Breast epithelium (tissue), 4 donors: ENCODE data around the gene C4orf50. TPM values are rescaled to one million over a fixed set of nuclear protein-coding genes. Genes with fewer than 3 reads are reported as not detected.

Experiments used
- DNase-seq, 2 donors: peaks; one replicate each; pipeline ENCODE4 v3.0.0-alpha.2; 2019; ENCODE audit warnings: low spot score in 2 of 2
- H3K27ac ChIP-seq, 2 donors: fragments of 200-600 bp; sonication (generic) in 1 of 2; one replicate each; pipeline ENCODE4 v1.5.1; 2016 to 2019; ENCODE audit warnings: mild to moderate bottlenecking in 1 of 2
- H3K27me3 ChIP-seq, 2 donors: fragments of 200-600 bp; sonication (generic) in 1 of 2; one replicate each; pipeline versions ENCODE4 v1.5.1 to v1.6.0; 2017 to 2019; ENCODE audit warnings: control low read depth in 1 of 2, mild to moderate bottlenecking in 1 of 2
- H3K36me3 ChIP-seq: fragments of 200-600 bp; one replicate; pipeline ENCODE4 v1.5.1; 2019
- H3K4me1 ChIP-seq, 2 donors: fragments of 200-600 bp; sonication (generic); one replicate each; pipeline ENCODE4 v1.5.1; 2016 to 2019; ENCODE audit warnings: control low read depth in 1 of 2
- H3K4me3 ChIP-seq, 3 donors: fragments of 200-600 bp; sonication (generic); 1 replicate in 2 of 3; 2 replicates in 1 of 3; pipeline ENCODE4 v1.5.1; 2016 to 2019; ENCODE audit warnings: mild to moderate bottlenecking in 3 of 3, moderate library complexity in 2 of 3
- H3K9me3 ChIP-seq, 2 donors: fragments of 200-600 bp; sonication (generic) in 1 of 2; one replicate each; pipeline ENCODE4 v1.5.1; 2016 to 2019; ENCODE audit warnings: control low read depth in 1 of 2
- POLR2A ChIP-seq: fragments of 450-650 bp; IDR thresholded peaks from one replicate; pipeline ENCODE4 v1.6.1; 2016; ENCODE audit warnings: antibody characterized with exemption, mild to moderate bottlenecking, moderate library complexity
- POLR2AphosphoS5 ChIP-seq, 3 donors: sonication (generic); formaldehyde crosslinking; IDR thresholded peaks; one replicate each; pipeline ENCODE4 v1.6.1; 2017; ENCODE audit warnings: antibody characterized with exemption in 3 of 3
- intact Hi-C: fragments of 100-400 bp; cut with DNase I; formaldehyde crosslinking; loops from one replicate; pipeline ENCODE4 v1.15.1; 2023; ENCODE audit warnings: low total_unique reads
- total RNA-seq, 3 donors: library from RNA; depleted of rRNA; stranded (reverse); fragments of >200 nt; gene quantifications; one replicate each; pipeline ENCODE4 v1.1.0, GENCODE V29; 2016
- TF ChIP-seq, protein P1 (sequence below), 3 donors: fragments of 450-650 bp; IDR thresholded peaks; one replicate each; pipeline ENCODE4 v1.5.1; 2016 to 2017; ENCODE audit warnings: antibody characterized with exemption in 3 of 3, mild to moderate bottlenecking in 3 of 3, moderate library complexity in 3 of 3

The C4orf50 gene
- total RNA-seq, 3 donors from 2014 or later = under 0.01 TPM; not detected in 1

GRCh38 chr4:6049278-6049677 is 31.0 kb upstream of the C4orf50 start:
- Histone ChIP-seq H3K4me1 (no peaks in the 10 kb centered on the region), H3K9me3 (no peaks in the 10 kb centered on the region), H3K36me3 (no peaks in the 10 kb centered on the region), H3K27me3 (peaks cover 0 to 38% of the 10 kb centered on the region in 2 donors), H3K4me3 (no peak overlapping the region), H3K27ac (no peak overlapping the region)
- intact Hi-C loops = loop anchor here (5.0 kb wide), 1 partner anchor 1832 kb away; no protein-coding TSS in a partner anchor
- TF ChIP-seq POLR2A (no peak), POLR2AphosphoS5 (IDR thresholded peaks at IDR 0.05) (no peak)
- TF ChIP-seq, protein P1, sequence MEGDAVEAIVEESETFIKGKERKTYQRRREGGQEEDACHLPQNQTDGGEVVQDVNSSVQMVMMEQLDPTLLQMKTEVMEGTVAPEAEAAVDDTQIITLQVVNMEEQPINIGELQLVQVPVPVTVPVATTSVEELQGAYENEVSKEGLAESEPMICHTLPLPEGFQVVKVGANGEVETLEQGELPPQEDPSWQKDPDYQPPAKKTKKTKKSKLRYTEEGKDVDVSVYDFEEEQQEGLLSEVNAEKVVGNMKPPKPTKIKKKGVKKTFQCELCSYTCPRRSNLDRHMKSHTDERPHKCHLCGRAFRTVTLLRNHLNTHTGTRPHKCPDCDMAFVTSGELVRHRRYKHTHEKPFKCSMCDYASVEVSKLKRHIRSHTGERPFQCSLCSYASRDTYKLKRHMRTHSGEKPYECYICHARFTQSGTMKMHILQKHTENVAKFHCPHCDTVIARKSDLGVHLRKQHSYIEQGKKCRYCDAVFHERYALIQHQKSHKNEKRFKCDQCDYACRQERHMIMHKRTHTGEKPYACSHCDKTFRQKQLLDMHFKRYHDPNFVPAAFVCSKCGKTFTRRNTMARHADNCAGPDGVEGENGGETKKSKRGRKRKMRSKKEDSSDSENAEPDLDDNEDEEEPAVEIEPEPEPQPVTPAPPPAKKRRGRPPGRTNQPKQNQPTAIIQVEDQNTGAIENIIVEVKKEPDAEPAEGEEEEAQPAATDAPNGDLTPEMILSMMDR (IDR thresholded peaks at IDR 0.05) = no peak
- DNase-seq = no peak

- Histone ChIP-seq H3K36me3 (no peaks in the 10 kb centered on the region), H3K27me3 (peaks cover 0 to 45% of the 10 kb centered on the region in 2 donors), H3K27ac (no peak overlapping the region), H3K9me3 (no peaks in the 10 kb centered on the region), H3K4me3 (no peak overlapping the region), H3K4me1 (no peaks in the 10 kb centered on the region)
- intact Hi-C loops = loop anchor here (5.0 kb wide), 1 partner anchor 1831 kb away; no protein-coding TSS in a partner anchor
- TF ChIP-seq POLR2AphosphoS5 (IDR thresholded peaks at IDR 0.05) (no peak), POLR2A (no peak)
- TF ChIP-seq, protein P1 (IDR thresholded peaks at IDR 0.05) = no peak
- DNase-seq = no peak
These were observed 30.3 kb upstream of the C4orf50 start for GRCh38 chr4:6048537-6048936.

DNA sequence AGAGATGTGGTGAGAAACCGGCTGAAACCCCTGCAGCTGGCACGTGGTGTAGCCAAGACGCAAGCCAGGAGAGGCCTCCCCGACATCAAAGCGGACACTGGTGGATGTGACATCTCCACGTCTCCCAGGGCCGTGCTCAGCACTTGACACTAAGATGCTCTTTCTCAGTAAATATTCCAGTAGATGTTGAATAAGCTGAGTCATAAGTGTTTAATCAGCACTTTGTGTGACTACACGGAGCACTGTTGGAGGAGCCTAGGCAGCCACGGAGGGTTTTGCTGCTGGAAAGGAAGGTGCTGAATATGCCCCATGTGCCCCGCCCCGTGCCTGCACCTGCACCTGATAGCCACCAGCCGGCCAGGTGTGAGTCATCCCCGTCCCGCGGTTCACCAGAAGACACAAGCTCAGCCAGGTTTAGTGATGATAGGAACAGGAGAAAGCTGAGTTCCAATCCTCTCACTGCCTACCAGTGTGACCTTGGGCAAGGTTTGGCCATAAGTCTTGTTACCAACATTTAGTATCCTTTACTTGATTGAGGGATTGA is 29.0 kb upstream of the C4orf50 start:
- DNase-seq = no peak
- no peaks in the 10 kb centered on the region for H3K4me1 ChIP-seq
- no peaks in the 10 kb centered on the region for H3K36me3 ChIP-seq
- H3K4me3 ChIP-seq = no peak overlapping the region
- H3K27ac ChIP-seq = no peak overlapping the region
- peaks cover 0 to 59% of the 10 kb centered on the region in 2 donors for H3K27me3 ChIP-seq
- TF ChIP-seq POLR2AphosphoS5 (IDR thresholded peaks at IDR 0.05) = no peak
- TF ChIP-seq, protein P1 (IDR thresholded peaks at IDR 0.05) = no peak
- no peak for TF ChIP-seq POLR2A
- no peaks in the 10 kb centered on the region for H3K9me3 ChIP-seq
- intact Hi-C loops = loop anchor here (5.0 kb wide), 1 partner anchor 1830 kb away; no protein-coding TSS in a partner anchor

DNA sequence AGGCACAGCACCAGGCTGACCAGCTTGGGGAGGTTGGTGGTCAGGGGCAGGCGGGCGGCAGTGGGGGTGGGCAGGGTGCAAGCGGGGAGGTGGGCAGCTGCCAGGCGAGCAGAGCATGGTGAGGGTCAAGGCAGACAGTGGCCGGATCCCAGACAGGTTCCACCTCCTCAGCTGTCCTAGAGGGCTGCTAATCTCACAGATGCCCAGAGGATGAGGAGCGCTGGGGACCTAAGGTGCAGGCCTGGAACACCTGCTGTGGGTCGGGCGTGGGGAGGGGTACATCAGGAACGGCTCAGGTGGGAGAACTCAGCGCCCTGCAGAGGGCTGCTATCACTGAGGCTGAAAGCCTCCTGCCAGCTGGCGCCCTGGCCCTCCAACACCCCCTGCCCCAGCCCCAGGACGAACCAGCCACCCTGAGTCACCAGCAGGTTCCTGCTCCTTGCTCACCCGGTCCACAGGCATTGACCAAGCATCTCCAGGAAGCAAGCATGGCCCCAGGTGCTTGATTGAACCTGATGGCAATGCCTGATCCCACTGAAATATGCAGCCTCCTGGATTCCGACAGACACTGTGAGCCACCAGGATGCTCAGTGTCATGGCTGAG is 28.4 kb upstream of the C4orf50 start:
- Histone ChIP-seq H3K27ac (no peak overlapping the region), H3K4me1 (no peaks in the 10 kb centered on the region), H3K36me3 (no peaks in the 10 kb centered on the region), H3K27me3 (peaks cover 0 to 59% of the 10 kb centered on the region in 2 donors), H3K4me3 (no peak overlapping the region), H3K9me3 (no peaks in the 10 kb centered on the region)
- no peak for TF ChIP-seq POLR2AphosphoS5 (IDR thresholded peaks at IDR 0.05)
- TF ChIP-seq, protein P1 (IDR thresholded peaks at IDR 0.05) = no peak
- no peak for TF ChIP-seq POLR2A
- intact Hi-C loops = loop anchor here (5.0 kb wide), 1 partner anchor 1829 kb away; no protein-coding TSS in a partner anchor
- DNase-seq = no peak

- no peaks in the 10 kb centered on the region for H3K9me3 ChIP-seq
- TF ChIP-seq POLR2AphosphoS5 (IDR thresholded peaks at IDR 0.05) = no peak
- TF ChIP-seq POLR2A = no peak
- TF ChIP-seq, protein P1 (IDR thresholded peaks at IDR 0.05) = no peak
- H3K4me1 ChIP-seq = no peaks in the 10 kb centered on the region
- no peaks in the 10 kb centered on the region for H3K36me3 ChIP-seq
- intact Hi-C loops = loop anchor here (5.0 kb wide), 1 partner anchor 1828 kb away; no protein-coding TSS in a partner anchor
- H3K4me3 ChIP-seq = no peak overlapping the region
- H3K27ac ChIP-seq = no peak overlapping the region
- H3K27me3 ChIP-seq = peaks cover 0 to 53% of the 10 kb centered on the region in 2 donors
- no peak for DNase-seq
These were observed 26.6 kb upstream of the C4orf50 start for GRCh38 chr4:6044805-6045204.
